GM19043 (cell line): ENCODE results near the gene PYDC1.
"Not testable (repeated sequence)": the region's sequence is repeated elsewhere in the genome, so short reads cannot be mapped to it uniquely, and the experiment has no call there.

Source experiments
- ATAC-seq: cut with Tn5 transposase; IDR thresholded peaks from one replicate; pipeline ENCODE4 v1.9.1; 2021; ENCODE audit warnings: low read depth; ENCODE audit not compliant: unreplicated experiment

Gene PYDC1

GRCh38 chr16:31223044-31223443 lies 6.1 kb upstream of the PYDC1 start:
- no peak for ATAC-seq

GRCh38 chr16:31221357-31222160 lies 4.6 kb upstream of the PYDC1 start:
- ATAC-seq: no peak

- no peak for ATAC-seq
Observed at GRCh38 chr16:31219154-31219741, 2.3 kb upstream of the PYDC1 start.

- no peak for ATAC-seq
Observed at GRCh38 chr16:31217136-31217530, 198 bp upstream of the PYDC1 start.

GRCh38 chr16:31215287-31216162 lies 1.4 kb downstream of the PYDC1 start:
- ATAC-seq: no peak

GRCh38 chr16:31214708-31215286 lies 2.1 kb downstream of the PYDC1 start:
- ATAC-seq: no peak

GRCh38 chr16:31213877-31214707 lies 2.8 kb downstream of the PYDC1 start, which contains the start of gene TRIM72:
Gene TRIM72 (plus strand): TSS chr16:31214119. CDS start chr16:31214739, 620 bp downstream.
- no peak for ATAC-seq

- no peak for ATAC-seq
Observed at GRCh38 chr16:31213342-31213741, 3.6 kb downstream of the PYDC1 start.

- ATAC-seq: no peak
Observed at GRCh38 chr16:31206776-31207175, 10.2 kb downstream of the PYDC1 start.

- ATAC-seq: no peak
Observed at GRCh38 chr16:31204871-31205666, 11.9 kb downstream of the PYDC1 start.

GRCh38 chr16:31202414-31203375 lies 14.2 kb downstream of the PYDC1 start, which contains the start of gene PYCARD:
Gene PYCARD (minus strand): TSS chr16:31202760. CDS start chr16:31202690, 70 bp downstream.
- peak; percentile 37 for ATAC-seq

- ATAC-seq: peak; percentile 61
Observed at GRCh38 chr16:31201582-31202413, 15.1 kb downstream of the PYDC1 start.

GRCh38 chr16:31200821-31201568 lies 15.9 kb downstream of the PYDC1 start:
- no peak for ATAC-seq

GRCh38 chr16:31200111-31200510 lies 16.8 kb downstream of the PYDC1 start:
- not testable (repeated sequence) for ATAC-seq

GRCh38 chr16:31199430-31200041 lies 17.4 kb downstream of the PYDC1 start:
- ATAC-seq: no peak
